ENCODE results near the gene BLVRB. TPM values are rescaled to one million over a fixed set of nuclear protein-coding genes. Genes with fewer than 3 reads are reported as not detected.

BLVRB gene
- total and polyA plus RNA-seq, 2 of the 8 experiments (the other 6 are each of a cell fraction or from before 2014, with no cell fraction given): 28.7 to 182 TPM

DNA sequence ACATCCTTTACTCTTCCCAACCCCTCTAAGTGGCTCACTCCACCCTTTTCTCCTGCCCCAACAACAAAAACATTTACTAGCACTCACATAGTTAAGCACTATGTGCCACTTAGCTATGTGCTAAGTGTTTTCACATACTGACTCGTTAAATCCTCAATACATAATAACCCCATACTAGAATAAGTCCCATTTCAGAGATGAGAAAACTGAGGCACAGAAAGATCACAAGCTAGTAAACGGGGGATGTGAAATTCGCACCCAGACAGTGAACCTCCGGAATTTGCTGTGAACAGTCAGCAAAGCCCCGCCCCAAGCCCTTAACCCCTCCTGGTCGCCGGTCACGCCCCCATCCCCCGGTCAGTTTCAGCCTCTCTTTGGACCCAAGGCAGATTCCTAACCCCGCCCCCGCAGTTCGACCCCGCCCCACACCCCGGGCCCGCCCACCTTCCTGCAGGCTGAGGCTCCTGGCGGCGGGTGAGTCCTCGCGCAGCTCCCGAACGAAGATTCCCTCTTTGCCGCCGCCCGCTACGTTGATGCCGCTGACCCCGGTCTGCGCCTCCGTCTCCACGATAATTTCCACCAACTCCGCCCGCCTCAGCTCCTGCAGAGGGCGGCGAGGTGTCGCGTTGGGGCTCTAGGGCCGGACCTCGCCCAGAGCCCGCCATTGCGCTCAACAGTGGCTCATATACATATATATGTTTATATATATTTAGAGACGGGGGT lies 62.1 kb downstream of the BLVRB start (continued):
- TF ChIP-seq, protein P1, sequence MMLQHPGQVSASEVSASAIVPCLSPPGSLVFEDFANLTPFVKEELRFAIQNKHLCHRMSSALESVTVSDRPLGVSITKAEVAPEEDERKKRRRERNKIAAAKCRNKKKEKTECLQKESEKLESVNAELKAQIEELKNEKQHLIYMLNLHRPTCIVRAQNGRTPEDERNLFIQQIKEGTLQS (IDR thresholded peaks at IDR 0.05; ENCODE audit: insufficient read depth, low read depth, low read length): no peak
- TF ChIP-seq MAFK (IDR thresholded peaks at IDR 0.05; ENCODE audit: low read depth, low read length): no peak
- TF ChIP-seq KDM4A (IDR thresholded peaks at IDR 0.05; ENCODE audit: low read depth, low read length, severe bottlenecking): no peak
- TF ChIP-seq, protein P2, sequence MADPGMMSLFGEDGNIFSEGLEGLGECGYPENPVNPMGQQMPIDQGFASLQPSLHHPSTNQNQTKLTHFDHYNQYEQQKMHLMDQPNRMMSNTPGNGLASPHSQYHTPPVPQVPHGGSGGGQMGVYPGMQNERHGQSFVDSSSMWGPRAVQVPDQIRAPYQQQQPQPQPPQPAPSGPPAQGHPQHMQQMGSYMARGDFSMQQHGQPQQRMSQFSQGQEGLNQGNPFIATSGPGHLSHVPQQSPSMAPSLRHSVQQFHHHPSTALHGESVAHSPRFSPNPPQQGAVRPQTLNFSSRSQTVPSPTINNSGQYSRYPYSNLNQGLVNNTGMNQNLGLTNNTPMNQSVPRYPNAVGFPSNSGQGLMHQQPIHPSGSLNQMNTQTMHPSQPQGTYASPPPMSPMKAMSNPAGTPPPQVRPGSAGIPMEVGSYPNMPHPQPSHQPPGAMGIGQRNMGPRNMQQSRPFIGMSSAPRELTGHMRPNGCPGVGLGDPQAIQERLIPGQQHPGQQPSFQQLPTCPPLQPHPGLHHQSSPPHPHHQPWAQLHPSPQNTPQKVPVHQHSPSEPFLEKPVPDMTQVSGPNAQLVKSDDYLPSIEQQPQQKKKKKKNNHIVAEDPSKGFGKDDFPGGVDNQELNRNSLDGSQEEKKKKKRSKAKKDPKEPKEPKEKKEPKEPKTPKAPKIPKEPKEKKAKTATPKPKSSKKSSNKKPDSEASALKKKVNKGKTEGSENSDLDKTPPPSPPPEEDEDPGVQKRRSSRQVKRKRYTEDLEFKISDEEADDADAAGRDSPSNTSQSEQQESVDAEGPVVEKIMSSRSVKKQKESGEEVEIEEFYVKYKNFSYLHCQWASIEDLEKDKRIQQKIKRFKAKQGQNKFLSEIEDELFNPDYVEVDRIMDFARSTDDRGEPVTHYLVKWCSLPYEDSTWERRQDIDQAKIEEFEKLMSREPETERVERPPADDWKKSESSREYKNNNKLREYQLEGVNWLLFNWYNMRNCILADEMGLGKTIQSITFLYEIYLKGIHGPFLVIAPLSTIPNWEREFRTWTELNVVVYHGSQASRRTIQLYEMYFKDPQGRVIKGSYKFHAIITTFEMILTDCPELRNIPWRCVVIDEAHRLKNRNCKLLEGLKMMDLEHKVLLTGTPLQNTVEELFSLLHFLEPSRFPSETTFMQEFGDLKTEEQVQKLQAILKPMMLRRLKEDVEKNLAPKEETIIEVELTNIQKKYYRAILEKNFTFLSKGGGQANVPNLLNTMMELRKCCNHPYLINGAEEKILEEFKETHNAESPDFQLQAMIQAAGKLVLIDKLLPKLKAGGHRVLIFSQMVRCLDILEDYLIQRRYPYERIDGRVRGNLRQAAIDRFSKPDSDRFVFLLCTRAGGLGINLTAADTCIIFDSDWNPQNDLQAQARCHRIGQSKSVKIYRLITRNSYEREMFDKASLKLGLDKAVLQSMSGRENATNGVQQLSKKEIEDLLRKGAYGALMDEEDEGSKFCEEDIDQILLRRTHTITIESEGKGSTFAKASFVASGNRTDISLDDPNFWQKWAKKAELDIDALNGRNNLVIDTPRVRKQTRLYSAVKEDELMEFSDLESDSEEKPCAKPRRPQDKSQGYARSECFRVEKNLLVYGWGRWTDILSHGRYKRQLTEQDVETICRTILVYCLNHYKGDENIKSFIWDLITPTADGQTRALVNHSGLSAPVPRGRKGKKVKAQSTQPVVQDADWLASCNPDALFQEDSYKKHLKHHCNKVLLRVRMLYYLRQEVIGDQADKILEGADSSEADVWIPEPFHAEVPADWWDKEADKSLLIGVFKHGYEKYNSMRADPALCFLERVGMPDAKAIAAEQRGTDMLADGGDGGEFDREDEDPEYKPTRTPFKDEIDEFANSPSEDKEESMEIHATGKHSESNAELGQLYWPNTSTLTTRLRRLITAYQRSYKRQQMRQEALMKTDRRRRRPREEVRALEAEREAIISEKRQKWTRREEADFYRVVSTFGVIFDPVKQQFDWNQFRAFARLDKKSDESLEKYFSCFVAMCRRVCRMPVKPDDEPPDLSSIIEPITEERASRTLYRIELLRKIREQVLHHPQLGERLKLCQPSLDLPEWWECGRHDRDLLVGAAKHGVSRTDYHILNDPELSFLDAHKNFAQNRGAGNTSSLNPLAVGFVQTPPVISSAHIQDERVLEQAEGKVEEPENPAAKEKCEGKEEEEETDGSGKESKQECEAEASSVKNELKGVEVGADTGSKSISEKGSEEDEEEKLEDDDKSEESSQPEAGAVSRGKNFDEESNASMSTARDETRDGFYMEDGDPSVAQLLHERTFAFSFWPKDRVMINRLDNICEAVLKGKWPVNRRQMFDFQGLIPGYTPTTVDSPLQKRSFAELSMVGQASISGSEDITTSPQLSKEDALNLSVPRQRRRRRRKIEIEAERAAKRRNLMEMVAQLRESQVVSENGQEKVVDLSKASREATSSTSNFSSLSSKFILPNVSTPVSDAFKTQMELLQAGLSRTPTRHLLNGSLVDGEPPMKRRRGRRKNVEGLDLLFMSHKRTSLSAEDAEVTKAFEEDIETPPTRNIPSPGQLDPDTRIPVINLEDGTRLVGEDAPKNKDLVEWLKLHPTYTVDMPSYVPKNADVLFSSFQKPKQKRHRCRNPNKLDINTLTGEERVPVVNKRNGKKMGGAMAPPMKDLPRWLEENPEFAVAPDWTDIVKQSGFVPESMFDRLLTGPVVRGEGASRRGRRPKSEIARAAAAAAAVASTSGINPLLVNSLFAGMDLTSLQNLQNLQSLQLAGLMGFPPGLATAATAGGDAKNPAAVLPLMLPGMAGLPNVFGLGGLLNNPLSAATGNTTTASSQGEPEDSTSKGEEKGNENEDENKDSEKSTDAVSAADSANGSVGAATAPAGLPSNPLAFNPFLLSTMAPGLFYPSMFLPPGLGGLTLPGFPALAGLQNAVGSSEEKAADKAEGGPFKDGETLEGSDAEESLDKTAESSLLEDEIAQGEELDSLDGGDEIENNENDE (IDR thresholded peaks at IDR 0.05; ENCODE audit: insufficient replicate concordance, low read length): no peak

All from H1 (cell line).